Activated CD4-positive, alpha-beta memory T cell treated with anti-CD3 and anti-CD28 coated beads for 36 hours (primary cell): ENCODE measurements around the gene MTHFD1. TPM values are rescaled to one million over a fixed set of nuclear protein-coding genes. Genes with fewer than 3 reads are reported as not detected.

ENCODE experiments used
- CTCF ChIA-PET: fragments of 350-600 bp; sonication (Branson Sonifier 250); formaldehyde crosslinking; loops from one replicate; lab custom pipeline; 2021; ENCODE audit warnings: antibody characterized with exemption, inconsistent platforms; lab: Charles Lee
- POLR2A ChIA-PET: fragments of 350-600 bp; sonication (Branson Sonifier 250); formaldehyde crosslinking; loops from one replicate; lab custom pipeline; 2021; ENCODE audit warnings: antibody characterized with exemption; lab: Charles Lee
- DNase-seq: peaks from one replicate; pipeline ENCODE4 v3.0.0-alpha.2; 2020
- H3K27ac Mint-ChIP-seq: one replicate; pipeline ENCODE4 v1.8.0; 2021; ENCODE audit warnings: mixed read lengths
- H3K27me3 Mint-ChIP-seq: one replicate; pipeline ENCODE4 v1.8.0; 2021; ENCODE audit warnings: mixed read lengths
- H3K36me3 Mint-ChIP-seq: one replicate; pipeline ENCODE4 v1.8.0; 2021; ENCODE audit warnings: mixed read lengths
- H3K4me1 Mint-ChIP-seq: one replicate; pipeline ENCODE4 v1.8.0; 2021; ENCODE audit warnings: low read depth, mixed read lengths
- H3K4me3 Mint-ChIP-seq: one replicate; pipeline ENCODE4 v1.8.0; 2021; ENCODE audit warnings: mild to moderate bottlenecking, mixed read lengths
- H3K9me3 Mint-ChIP-seq: one replicate; pipeline ENCODE4 v1.8.0; 2021; ENCODE audit warnings: mixed read lengths
- intact Hi-C: fragments of 100-400 bp; cut with micrococcal nuclease; formaldehyde crosslinking; loops from one replicate; pipeline ENCODE4 v1.15.1; 2023
- total RNA-seq, 2 experiments: library from RNA; stranded (reverse); gene quantifications; one replicate each; pipeline ENCODE4 v1.2.3, GENCODE V29; 2021

The MTHFD1 gene
- total RNA-seq, 2 experiments from 2014 or later: 212 to 221 TPM

- CTCF ChIA-PET: interaction anchor here (0.6 to 1.8 kb wide), 2 partner anchors 25 to 146 kb away, joined by 3 to 4 read pairs; no protein-coding TSS in a partner anchor
- intact Hi-C loops: no loop called here
Measured at GRCh38 chr14:64454671-64455070, 66.5 kb downstream of the MTHFD1 start.

GRCh38 chr14:64459405-64460136 is 71.4 kb downstream of the MTHFD1 start:
- intact Hi-C loops: loop anchor here (10.0 kb wide), 2 partner anchors 75 to 175 kb away; partner anchors contain the start of gene MTHFD1
- Mint-ChIP-seq H3K36me3 (peaks cover 37% of the 10 kb centered on the region), H3K27ac (no peak overlapping the region), H3K27me3 (no peaks in the 10 kb centered on the region), H3K4me3 (no peak overlapping the region), H3K4me1 (peaks cover 15% of the 10 kb centered on the region), H3K9me3 (no peaks in the 10 kb centered on the region)
- POLR2A ChIA-PET: no interaction called here
- DNase-seq: no peak
- CTCF ChIA-PET: interaction anchor here (0.7 to 2.0 kb wide), 4 partner anchors 8 to 51 kb away, joined by 3 to 9 read pairs (median 4); no protein-coding TSS in a partner anchor

More at GRCh38 chr14:64454671-64455070, 66.5 kb downstream of the MTHFD1 start:
- Mint-ChIP-seq H3K27ac (no peak overlapping the region), H3K27me3 (no peaks in the 10 kb centered on the region), H3K4me1 (peaks cover 17% of the 10 kb centered on the region), H3K4me3 (no peak overlapping the region), H3K9me3 (no peaks in the 10 kb centered on the region), H3K36me3 (peaks cover 52% of the 10 kb centered on the region)
- POLR2A ChIA-PET: no interaction called here
- DNase-seq: no peak

DNA sequence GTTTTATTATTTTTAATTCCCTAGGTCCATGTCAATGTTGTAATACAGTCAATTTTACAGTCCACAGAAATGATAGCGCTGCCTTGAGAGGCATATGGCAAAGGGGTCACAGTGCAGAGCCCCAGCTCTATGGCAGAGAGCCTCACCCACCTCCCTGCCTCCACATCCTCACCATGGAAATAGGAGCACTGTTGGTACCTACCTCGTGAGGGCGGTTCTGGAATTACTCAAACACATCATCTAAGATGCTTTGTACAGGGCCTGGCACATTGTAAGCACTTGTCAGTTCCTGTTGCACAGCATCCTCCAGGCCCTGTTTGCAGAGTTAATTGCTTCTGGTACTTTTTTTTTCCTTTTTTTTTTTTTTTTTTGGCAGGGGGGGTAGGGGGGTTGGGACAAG is 73.1 kb downstream of the MTHFD1 start:
- DNase-seq: no peak
- Mint-ChIP-seq H3K4me3 (no peak overlapping the region), H3K36me3 (peaks cover 24% of the 10 kb centered on the region), H3K27me3 (no peaks in the 10 kb centered on the region), H3K27ac (no peak overlapping the region), H3K4me1 (peaks cover 24% of the 10 kb centered on the region), H3K9me3 (no peaks in the 10 kb centered on the region)
- intact Hi-C loops: loop anchor here (10.0 kb wide), 2 partner anchors 76 to 174 kb away; partner anchors contain the start of gene MTHFD1
- CTCF ChIA-PET: no interaction called here
- POLR2A ChIA-PET: interaction anchor here (0.6 kb wide), 1 partner anchor 22 kb away, joined by 5 read pairs; no protein-coding TSS in a partner anchor

DNA sequence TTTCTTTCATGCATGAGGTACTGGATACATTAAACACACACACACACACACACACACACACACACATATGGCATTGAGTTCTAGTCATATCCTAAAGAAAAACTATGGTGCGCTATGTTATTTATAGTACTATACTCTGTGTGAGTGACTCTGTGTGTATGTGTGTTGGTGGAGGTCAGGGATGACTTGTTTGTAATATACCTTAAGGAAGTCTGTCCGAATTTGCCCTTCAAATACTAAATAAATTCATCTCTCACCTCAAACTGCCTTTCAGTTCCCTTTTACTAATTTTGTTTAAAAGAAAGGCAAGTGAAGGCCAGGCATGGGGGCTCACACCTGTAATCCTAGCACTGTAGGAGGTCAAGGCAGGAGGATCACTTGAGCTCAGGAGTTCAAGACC is 75.0 kb downstream of the MTHFD1 start:
- ChIA-PET POLR2A (interaction anchor here (0.9 to 1.9 kb wide), 3 partner anchors 14 to 42 kb away, joined by 3 to 5 read pairs (median 4); partner anchors contain the start of gene ZBTB1), CTCF (interaction anchor here (0.7 to 3.5 kb wide), 5 partner anchors 13 to 48 kb away, joined by 3 to 20 read pairs (median 8); no protein-coding TSS in a partner anchor)
- peaks cover 21% of the 10 kb centered on the region for H3K36me3 Mint-ChIP-seq
- no peak overlapping the region for H3K27ac Mint-ChIP-seq
- no peaks in the 10 kb centered on the region for H3K9me3 Mint-ChIP-seq
- H3K27me3 Mint-ChIP-seq: no peaks in the 10 kb centered on the region
- peaks cover 38% of the 10 kb centered on the region for H3K4me1 Mint-ChIP-seq
- no peak for DNase-seq
- intact Hi-C loops: loop anchor here (10.0 kb wide), 2 partner anchors 78 to 172 kb away; partner anchors contain the start of gene MTHFD1
- H3K4me3 Mint-ChIP-seq: no peak overlapping the region

- no peak for DNase-seq
- Mint-ChIP-seq H3K36me3 (peaks cover 17% of the 10 kb centered on the region), H3K27me3 (no peaks in the 10 kb centered on the region), H3K4me1 (peaks cover 44% of the 10 kb centered on the region), H3K4me3 (no peak overlapping the region), H3K27ac (no peak overlapping the region), H3K9me3 (no peaks in the 10 kb centered on the region)
- POLR2A ChIA-PET: interaction anchor here (0.5 to 1.9 kb wide), 3 partner anchors 17 to 77 kb away, joined by 3 to 5 read pairs (median 3); partner anchors contain the start of genes HSPA2 and ZBTB1
- intact Hi-C loops: loop anchor here (2.0 to 10.0 kb wide), 3 partner anchors 13 to 171 kb away; partner anchors contain the start of gene MTHFD1
- CTCF ChIA-PET: interaction anchor here (0.7 to 3.5 kb wide), 7 partner anchors 15 to 173 kb away, joined by 3 to 20 read pairs (median 3); no protein-coding TSS in a partner anchor
Measured at GRCh38 chr14:64463873-64464272, 75.7 kb downstream of the MTHFD1 start.

DNA sequence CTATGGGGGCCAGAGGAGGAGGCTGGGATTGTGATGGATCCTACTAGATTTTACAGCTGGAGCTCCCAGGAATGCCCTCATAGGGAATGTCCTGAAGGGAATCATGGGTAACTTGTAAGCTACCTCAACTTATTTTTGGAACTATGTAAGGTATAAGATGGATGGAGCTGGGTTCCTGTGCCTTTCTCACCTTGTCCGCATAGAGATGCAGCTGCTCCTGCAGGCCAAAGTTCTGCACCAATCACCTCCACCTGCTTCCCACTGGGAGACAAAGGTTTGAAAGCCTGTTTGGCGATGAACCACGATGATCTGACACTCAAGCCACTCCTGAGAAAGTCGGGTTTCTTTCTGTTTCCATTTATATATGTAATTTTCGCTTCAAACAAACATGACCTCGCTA is 76.5 kb downstream of the MTHFD1 start:
- Mint-ChIP-seq H3K27ac (no peak overlapping the region), H3K36me3 (peaks cover 10% of the 10 kb centered on the region), H3K4me1 (peaks cover 43% of the 10 kb centered on the region), H3K4me3 (peak overlapping the region; percentile 75), H3K27me3 (no peaks in the 10 kb centered on the region), H3K9me3 (no peaks in the 10 kb centered on the region)
- ChIA-PET CTCF (interaction anchor here (0.7 to 3.5 kb wide), 7 partner anchors 14 to 427 kb away, joined by 3 to 20 read pairs (median 3); no protein-coding TSS in a partner anchor), POLR2A (interaction anchor here (1.9 kb wide), 1 partner anchor 40 kb away, joined by 5 read pairs; the partner anchor contains the start of gene ZBTB1)
- DNase-seq: no peak
- intact Hi-C loops: loop anchor here (1.0 to 10.0 kb wide), 4 partner anchors 14 to 170 kb away; partner anchors contain the start of gene MTHFD1

DNA sequence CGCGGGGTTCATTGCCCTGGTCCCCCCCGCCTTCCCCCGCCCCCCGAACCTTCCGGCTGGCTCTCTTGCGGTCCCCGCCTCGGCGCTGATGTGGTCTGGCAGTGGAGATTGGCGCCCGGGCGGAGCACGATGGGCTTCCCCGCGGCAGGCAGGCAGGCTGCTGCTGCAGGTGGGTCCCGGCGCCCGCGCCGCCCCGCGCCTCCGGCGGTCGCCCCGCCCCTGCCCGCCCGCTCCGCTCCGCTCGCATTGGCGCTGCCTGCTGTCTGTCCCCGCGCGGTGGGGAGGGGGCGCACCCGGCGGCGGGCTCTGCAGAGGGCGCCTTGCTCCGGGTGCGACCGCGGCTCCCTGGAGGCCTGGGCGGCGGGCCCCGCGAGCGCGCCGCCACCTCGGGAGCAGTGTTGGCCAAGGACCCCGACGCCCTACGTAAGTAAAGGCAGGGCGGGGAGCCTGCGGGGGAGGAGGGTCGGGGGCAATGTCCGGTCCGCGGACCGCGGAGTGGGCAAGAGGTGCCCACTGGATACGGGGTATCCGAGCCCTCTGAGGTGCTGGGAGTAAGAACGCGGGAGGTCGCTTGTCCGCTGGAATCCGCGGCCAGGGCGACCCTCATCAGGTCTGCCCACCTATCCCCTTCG is 77.2 kb downstream of the MTHFD1 start, which contains the start of gene AKAP5:
AKAP5 (plus strand) TSS at position 309 of the 632 bp plus-strand sequence. CDS start 2,896 bp downstream, outside the sequence.
- POLR2A ChIA-PET: interaction anchor here (1.1 to 1.8 kb wide), 6 partner anchors 7 to 127 kb away, joined by 3 to 7 read pairs (median 4); partner anchors contain the start of genes MTHFD1 and ZBTB1
- peaks cover 4% of the 10 kb centered on the region for H3K36me3 Mint-ChIP-seq
- CTCF ChIA-PET: interaction anchor here (0.7 to 3.5 kb wide), 8 partner anchors 14 to 426 kb away, joined by 3 to 20 read pairs (median 8); no protein-coding TSS in a partner anchor
- H3K4me1 Mint-ChIP-seq: peaks cover 37% of the 10 kb centered on the region
- H3K27me3 Mint-ChIP-seq: no peaks in the 10 kb centered on the region
- intact Hi-C loops: loop anchor here (1.0 to 10.0 kb wide), 4 partner anchors 15 to 169 kb away; partner anchors contain the start of gene MTHFD1
- DNase-seq: peak; percentile 69
- no peaks in the 10 kb centered on the region for H3K9me3 Mint-ChIP-seq
- H3K27ac Mint-ChIP-seq: peak within 1 kb of the TSS; percentile 3
- H3K4me3 Mint-ChIP-seq: peak within 1 kb of the TSS; percentile 75

- no peaks in the 10 kb centered on the region for H3K27me3 Mint-ChIP-seq
- ChIA-PET POLR2A (interaction anchor here (1.1 to 1.8 kb wide), 6 partner anchors 8 to 128 kb away, joined by 3 to 7 read pairs (median 4); partner anchors contain the start of genes MTHFD1 and ZBTB1), CTCF (interaction anchor here (1.0 to 2.5 kb wide), 8 partner anchors 10 to 121 kb away, joined by 4 to 15 read pairs (median 6); no protein-coding TSS in a partner anchor)
- no peak for DNase-seq
- peaks cover 37% of the 10 kb centered on the region for H3K4me1 Mint-ChIP-seq
- H3K9me3 Mint-ChIP-seq: no peaks in the 10 kb centered on the region
- intact Hi-C loops: loop anchor here (1.0 to 10.0 kb wide), 4 partner anchors 15 to 169 kb away; partner anchors contain the start of gene MTHFD1
- peaks cover 3% of the 10 kb centered on the region for H3K36me3 Mint-ChIP-seq
- H3K4me3 Mint-ChIP-seq: peak overlapping the region; percentile 65
- H3K27ac Mint-ChIP-seq: peak overlapping the region; percentile 3
Measured at GRCh38 chr14:64465831-64466554, 77.8 kb downstream of the MTHFD1 start.

GRCh38 chr14:64467101-64467500 is 78.9 kb downstream of the MTHFD1 start:
- CTCF ChIA-PET: interaction anchor here (0.8 to 2.5 kb wide), 8 partner anchors 9 to 79 kb away, joined by 3 to 15 read pairs (median 6); partner anchors contain the start of gene MTHFD1

DNA sequence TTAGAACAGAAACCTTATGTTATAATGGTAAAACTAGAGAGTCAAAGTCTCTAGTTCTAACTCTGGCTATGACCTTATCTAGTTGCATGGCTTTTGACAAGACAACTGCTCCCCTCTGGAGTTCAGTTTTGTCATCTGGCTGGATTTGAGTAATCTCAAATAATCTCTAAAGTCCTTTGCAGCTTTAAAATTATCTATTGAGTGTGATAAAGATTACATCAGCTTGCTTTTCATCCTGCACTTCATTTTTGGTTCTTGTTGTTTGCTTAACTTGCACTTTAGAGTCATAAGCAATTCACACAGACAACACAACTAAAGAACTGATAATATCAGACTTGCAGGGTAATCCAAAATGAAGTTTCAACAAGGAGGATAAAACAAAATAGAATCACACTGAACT is 79.4 kb downstream of the MTHFD1 start:
- POLR2A ChIA-PET: interaction anchor here (0.5 to 1.8 kb wide), 4 partner anchors 8 to 595 kb away, joined by 3 to 5 read pairs (median 4); no protein-coding TSS in a partner anchor
- Mint-ChIP-seq H3K27me3 (no peaks in the 10 kb centered on the region), H3K27ac (no peak overlapping the region), H3K9me3 (no peaks in the 10 kb centered on the region), H3K4me3 (no peak overlapping the region), H3K4me1 (peaks cover 44% of the 10 kb centered on the region), H3K36me3 (no peaks in the 10 kb centered on the region)
- no peak for DNase-seq
- CTCF ChIA-PET: interaction anchor here (0.8 to 2.5 kb wide), 6 partner anchors 10 to 79 kb away, joined by 3 to 15 read pairs (median 7); partner anchors contain the start of gene MTHFD1
- intact Hi-C loops: loop anchor here (10.0 kb wide), 2 partner anchors 83 to 167 kb away; partner anchors contain the start of gene MTHFD1

More at GRCh38 chr14:64467101-64467500, 78.9 kb downstream of the MTHFD1 start:
- Mint-ChIP-seq H3K27ac (no peak overlapping the region), H3K36me3 (no peaks in the 10 kb centered on the region), H3K4me1 (peaks cover 44% of the 10 kb centered on the region), H3K27me3 (no peaks in the 10 kb centered on the region), H3K4me3 (no peak overlapping the region), H3K9me3 (no peaks in the 10 kb centered on the region)
- intact Hi-C loops: loop anchor here (10.0 kb wide), 2 partner anchors 82 to 168 kb away; partner anchors contain the start of gene MTHFD1
- POLR2A ChIA-PET: interaction anchor here (0.5 to 1.8 kb wide), 6 partner anchors 9 to 594 kb away, joined by 3 to 5 read pairs (median 4); no protein-coding TSS in a partner anchor
- DNase-seq: no peak
